ENCODE data around the gene PACRG. TPM values are rescaled to one million over a fixed set of nuclear protein-coding genes. Genes with fewer than 3 reads are reported as not detected.

PACRG gene
- total RNA-seq, 1 donor from 2014 or later, result under 0.01 TPM

- TF ChIP-seq, protein P1, sequence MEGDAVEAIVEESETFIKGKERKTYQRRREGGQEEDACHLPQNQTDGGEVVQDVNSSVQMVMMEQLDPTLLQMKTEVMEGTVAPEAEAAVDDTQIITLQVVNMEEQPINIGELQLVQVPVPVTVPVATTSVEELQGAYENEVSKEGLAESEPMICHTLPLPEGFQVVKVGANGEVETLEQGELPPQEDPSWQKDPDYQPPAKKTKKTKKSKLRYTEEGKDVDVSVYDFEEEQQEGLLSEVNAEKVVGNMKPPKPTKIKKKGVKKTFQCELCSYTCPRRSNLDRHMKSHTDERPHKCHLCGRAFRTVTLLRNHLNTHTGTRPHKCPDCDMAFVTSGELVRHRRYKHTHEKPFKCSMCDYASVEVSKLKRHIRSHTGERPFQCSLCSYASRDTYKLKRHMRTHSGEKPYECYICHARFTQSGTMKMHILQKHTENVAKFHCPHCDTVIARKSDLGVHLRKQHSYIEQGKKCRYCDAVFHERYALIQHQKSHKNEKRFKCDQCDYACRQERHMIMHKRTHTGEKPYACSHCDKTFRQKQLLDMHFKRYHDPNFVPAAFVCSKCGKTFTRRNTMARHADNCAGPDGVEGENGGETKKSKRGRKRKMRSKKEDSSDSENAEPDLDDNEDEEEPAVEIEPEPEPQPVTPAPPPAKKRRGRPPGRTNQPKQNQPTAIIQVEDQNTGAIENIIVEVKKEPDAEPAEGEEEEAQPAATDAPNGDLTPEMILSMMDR (IDR thresholded peaks at IDR 0.05; ENCODE audit: insufficient read depth, low read length, severe bottlenecking), result no peak
- FAIRE-seq (no peak), DNase-seq (ENCODE audit: low read depth) (no peak)
- no peaks in the 10 kb centered on the region for H3K36me3 ChIP-seq (ENCODE audit: control insufficient read depth, insufficient read depth, low read length)
- H3K27me3 ChIP-seq (ENCODE audit: control insufficient read depth, insufficient read depth, low read length), result no peaks in the 10 kb centered on the region
- no peak overlapping the region for H3K4me3 ChIP-seq (ENCODE audit: low read depth, low read length)
These were observed 522.3 kb downstream of the PACRG start for GRCh38 chr6:163250116-163250515.

GRCh38 chr6:163252061-163252591 lies 524.4 kb downstream of the PACRG start:
- no peak overlapping the region for H3K4me3 ChIP-seq (ENCODE audit: low read depth, low read length)
- no peak for DNase-seq (ENCODE audit: low read depth)
- FAIRE-seq, result no peak
- TF ChIP-seq, protein P1 (IDR thresholded peaks at IDR 0.05; ENCODE audit: insufficient read depth, low read length, severe bottlenecking), result no peak
- no peaks in the 10 kb centered on the region for H3K36me3 ChIP-seq (ENCODE audit: control insufficient read depth, insufficient read depth, low read length)
- no peaks in the 10 kb centered on the region for H3K27me3 ChIP-seq (ENCODE audit: control insufficient read depth, insufficient read depth, low read length)

DNA sequence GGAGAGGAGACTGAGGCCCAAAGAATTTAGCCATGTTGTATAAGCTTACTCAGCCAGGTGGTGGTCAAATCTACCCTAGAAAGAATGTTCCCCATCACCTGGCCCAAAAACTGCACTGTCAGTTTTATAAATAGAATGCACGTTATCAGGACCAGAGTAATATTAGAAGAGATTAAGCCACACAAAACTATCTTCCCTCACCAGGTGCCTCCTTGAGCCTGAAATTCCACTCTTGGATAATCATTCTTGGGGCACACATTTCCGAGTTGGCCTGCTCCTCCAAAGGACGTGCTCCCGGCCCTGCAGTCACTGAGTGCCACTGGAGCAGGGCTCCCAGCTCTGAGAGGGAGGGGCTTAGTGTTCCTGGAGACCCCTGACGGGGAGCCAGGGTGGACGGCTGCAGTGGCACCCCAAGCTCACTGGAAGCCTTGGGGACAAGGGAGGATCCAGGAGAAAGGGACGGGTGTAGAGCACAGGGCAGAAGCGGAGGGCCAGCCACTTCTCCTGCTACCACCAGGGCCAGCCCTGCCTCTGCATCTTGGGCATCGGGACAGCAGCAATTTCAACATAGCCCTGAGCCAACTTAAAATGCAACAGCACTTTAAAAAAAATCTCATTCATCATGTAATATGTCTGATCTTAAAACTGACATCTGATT lies 525.9 kb downstream of the PACRG start:
- no peaks in the 10 kb centered on the region for H3K27me3 ChIP-seq (ENCODE audit: control insufficient read depth, insufficient read depth, low read length)
- TF ChIP-seq, protein P1 (IDR thresholded peaks at IDR 0.05; ENCODE audit: insufficient read depth, low read length, severe bottlenecking), result no peak
- no peak overlapping the region for H3K4me3 ChIP-seq (ENCODE audit: low read depth, low read length)
- DNase-seq (ENCODE audit: low read depth) (no peak), FAIRE-seq (no peak)
- H3K36me3 ChIP-seq (ENCODE audit: control insufficient read depth, insufficient read depth, low read length), result no peaks in the 10 kb centered on the region

DNA sequence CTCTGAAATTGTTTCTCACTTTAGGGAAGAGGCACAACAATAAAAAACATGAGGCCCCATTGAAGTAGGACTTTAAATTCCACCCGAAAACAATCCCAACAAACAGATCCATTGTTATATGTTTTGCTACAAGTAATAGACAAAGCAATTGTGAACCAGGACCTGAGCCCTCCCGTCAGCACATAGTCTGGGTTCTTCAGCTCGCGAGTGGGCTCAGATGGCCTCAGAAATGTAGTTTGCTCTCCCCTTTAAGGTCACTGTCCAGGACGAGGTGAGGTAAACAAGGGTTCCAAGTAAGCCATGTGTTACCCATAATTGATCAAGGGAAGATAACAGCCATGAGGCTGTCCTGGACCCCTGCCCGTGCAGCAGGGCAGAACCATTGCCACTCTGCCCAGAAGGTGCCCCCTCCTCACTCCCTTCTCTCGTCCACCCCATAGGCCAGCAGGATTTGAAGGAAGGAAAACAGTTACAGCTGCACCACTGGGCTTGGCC lies 526.6 kb downstream of the PACRG start:
- Histone ChIP-seq H3K4me3 (ENCODE audit: low read depth, low read length) (no peak overlapping the region), H3K27me3 (ENCODE audit: control insufficient read depth, insufficient read depth, low read length) (no peaks in the 10 kb centered on the region), H3K36me3 (ENCODE audit: control insufficient read depth, insufficient read depth, low read length) (no peaks in the 10 kb centered on the region)
- TF ChIP-seq, protein P1 (IDR thresholded peaks at IDR 0.05; ENCODE audit: insufficient read depth, low read length, severe bottlenecking), result no peak
- DNase-seq (ENCODE audit: low read depth) (no peak), FAIRE-seq (no peak)

- DNase-seq (ENCODE audit: low read depth) (no peak), FAIRE-seq (no peak)
- Histone ChIP-seq H3K4me3 (ENCODE audit: low read depth, low read length) (no peak overlapping the region), H3K27me3 (ENCODE audit: control insufficient read depth, insufficient read depth, low read length) (no peaks in the 10 kb centered on the region), H3K36me3 (ENCODE audit: control insufficient read depth, insufficient read depth, low read length) (no peaks in the 10 kb centered on the region)
- TF ChIP-seq, protein P1 (IDR thresholded peaks at IDR 0.05; ENCODE audit: insufficient read depth, low read length, severe bottlenecking), result no peak
These were observed 527.5 kb downstream of the PACRG start for GRCh38 chr6:163255265-163255664.
